ENCODE measurements around the gene EBI3. TPM values are rescaled to one million over a fixed set of nuclear protein-coding genes. Genes with fewer than 3 reads are reported as not detected.

The EBI3 gene
- total RNA-seq, 1 donor from 2014 or later, result not detected

DNA sequence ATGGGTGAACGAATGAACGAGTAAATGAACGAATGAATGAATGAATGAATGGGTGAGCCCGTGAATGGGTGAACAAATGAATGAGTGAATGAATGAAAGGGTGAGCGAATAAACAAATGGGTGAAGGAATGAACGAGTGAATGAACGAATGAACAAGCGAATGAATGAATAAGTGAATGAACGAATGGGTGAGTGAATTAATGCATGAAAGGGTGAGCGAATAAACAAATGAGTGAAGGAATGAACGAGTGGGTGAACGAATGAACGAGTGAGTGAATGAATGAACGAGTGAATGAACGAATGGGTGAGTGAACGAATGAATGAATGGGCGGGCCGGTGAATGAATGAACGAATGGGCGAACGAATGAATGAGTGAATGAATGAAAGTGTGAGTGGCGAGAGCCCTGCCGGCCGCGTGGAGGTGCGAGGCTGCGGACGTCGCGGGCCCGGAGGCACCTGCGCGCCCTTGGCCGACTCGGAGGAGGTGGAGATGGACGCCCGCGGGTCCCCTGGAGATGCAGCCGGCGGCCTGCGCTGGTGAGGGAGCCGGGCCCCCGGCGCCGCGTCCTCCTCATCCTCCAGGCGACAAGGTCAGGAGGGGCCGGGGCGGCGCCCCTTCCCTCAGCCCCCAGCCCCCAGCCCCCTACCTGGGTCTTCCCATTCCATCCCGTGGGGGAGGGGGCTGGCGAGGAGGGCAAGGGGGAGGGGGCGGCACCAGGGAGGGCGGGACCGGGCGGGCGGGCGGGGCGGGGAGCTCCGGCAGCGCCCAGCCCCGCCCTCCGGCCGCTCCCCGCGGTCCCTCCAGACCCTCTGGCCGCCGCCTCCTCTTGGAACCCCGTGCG lies 31.5 kb upstream of the EBI3 start:
- Histone ChIP-seq H3K9me3 (no peaks in the 10 kb centered on the region), H3K27me3 (peaks cover 3% of the 10 kb centered on the region), H3K4me1 (no peaks in the 10 kb centered on the region), H3K36me3 (no peaks in the 10 kb centered on the region), H3K27ac (no peak overlapping the region), H3K4me3 (no peak overlapping the region)
- no peak for DNase-seq (ENCODE audit: extremely low spot score in 2 of 2)
- no peak for TF ChIP-seq POLR2A (IDR thresholded peaks at IDR 0.05)
- no peak for TF ChIP-seq POLR2AphosphoS5 (IDR thresholded peaks at IDR 0.05; ENCODE audit: insufficient read depth in 1 of 2, low read depth in 1 of 2)
- TF ChIP-seq, protein P1, sequence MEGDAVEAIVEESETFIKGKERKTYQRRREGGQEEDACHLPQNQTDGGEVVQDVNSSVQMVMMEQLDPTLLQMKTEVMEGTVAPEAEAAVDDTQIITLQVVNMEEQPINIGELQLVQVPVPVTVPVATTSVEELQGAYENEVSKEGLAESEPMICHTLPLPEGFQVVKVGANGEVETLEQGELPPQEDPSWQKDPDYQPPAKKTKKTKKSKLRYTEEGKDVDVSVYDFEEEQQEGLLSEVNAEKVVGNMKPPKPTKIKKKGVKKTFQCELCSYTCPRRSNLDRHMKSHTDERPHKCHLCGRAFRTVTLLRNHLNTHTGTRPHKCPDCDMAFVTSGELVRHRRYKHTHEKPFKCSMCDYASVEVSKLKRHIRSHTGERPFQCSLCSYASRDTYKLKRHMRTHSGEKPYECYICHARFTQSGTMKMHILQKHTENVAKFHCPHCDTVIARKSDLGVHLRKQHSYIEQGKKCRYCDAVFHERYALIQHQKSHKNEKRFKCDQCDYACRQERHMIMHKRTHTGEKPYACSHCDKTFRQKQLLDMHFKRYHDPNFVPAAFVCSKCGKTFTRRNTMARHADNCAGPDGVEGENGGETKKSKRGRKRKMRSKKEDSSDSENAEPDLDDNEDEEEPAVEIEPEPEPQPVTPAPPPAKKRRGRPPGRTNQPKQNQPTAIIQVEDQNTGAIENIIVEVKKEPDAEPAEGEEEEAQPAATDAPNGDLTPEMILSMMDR (IDR thresholded peaks at IDR 0.05), result no peak
- intact Hi-C loops (cut with DNase I), result no loop called here

DNA sequence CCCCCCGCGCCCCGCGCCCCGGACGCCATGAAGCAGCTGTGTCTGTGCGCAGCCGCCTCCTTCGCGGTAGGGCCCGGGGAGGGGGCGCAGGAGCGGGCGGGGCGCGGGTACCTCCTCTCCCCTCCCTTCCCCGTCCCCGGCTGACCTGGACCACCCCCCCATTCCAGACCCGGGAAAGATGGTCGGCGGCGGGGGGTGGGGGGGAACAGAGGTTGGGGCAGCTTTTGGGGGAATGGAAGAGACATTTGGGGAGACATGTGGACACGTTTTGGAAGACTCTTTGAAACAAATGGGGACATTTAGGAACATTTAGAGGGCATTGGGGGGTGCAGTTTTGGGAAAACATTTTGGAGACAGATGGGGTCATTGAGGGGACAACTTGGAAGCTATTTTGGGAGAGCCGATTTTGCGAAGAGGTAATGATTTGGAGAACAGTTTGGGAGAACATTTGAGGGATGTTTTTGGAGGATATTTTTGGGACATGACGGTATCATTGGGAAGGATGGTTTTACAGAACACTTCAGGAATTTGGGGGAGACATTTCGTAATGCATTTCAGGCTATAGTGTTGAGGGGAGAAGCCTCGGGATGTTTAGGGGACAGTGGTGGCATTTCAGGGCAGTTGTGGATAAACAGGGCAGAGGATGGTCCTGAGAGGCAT lies 30.7 kb upstream of the EBI3 start:
- Histone ChIP-seq H3K4me1 (no peaks in the 10 kb centered on the region), H3K4me3 (no peak overlapping the region), H3K9me3 (no peaks in the 10 kb centered on the region), H3K36me3 (no peaks in the 10 kb centered on the region), H3K27ac (no peak overlapping the region), H3K27me3 (peaks cover 3% of the 10 kb centered on the region)
- no peak for DNase-seq (ENCODE audit: extremely low spot score in 2 of 2)
- intact Hi-C loops (cut with DNase I), result no loop called here
- TF ChIP-seq POLR2AphosphoS5 (IDR thresholded peaks at IDR 0.05; ENCODE audit: insufficient read depth in 1 of 2, low read depth in 1 of 2) (no peak), POLR2A (IDR thresholded peaks at IDR 0.05) (no peak)
- TF ChIP-seq, protein P1 (IDR thresholded peaks at IDR 0.05), result no peak

DNA sequence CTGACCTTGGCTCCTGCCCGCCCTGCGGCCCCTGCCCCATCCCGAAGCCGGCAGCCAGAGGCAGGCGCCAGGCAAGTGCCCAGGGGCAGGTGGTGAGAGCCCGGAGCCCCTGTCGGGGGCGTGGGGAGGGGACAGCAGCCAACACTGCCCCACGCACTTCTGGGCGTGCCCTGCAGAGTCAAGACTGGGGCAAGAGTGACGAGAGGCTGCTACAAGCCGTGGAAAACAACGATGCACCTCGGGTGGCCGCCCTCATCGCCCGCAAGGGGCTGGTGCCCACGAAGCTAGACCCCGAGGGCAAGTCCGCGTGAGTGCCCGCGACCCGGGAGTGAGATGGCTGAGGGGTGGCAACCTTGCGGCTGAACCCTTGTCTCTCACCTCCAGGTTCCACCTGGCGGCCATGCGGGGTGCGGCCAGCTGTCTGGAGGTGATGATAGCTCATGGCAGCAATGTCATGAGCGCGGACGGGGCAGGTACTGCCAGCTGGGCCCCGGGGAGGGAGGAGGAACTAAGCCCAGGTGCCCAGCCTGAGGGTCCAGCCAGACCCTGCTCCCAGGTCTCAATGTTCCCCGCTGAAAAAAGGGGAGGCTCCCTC lies 29.5 kb upstream of the EBI3 start:
- no peak overlapping the region for H3K27ac ChIP-seq
- no peak for DNase-seq (ENCODE audit: extremely low spot score in 2 of 2)
- intact Hi-C loops (cut with DNase I), result loop anchor here (10.0 kb wide), 1 partner anchor 215 kb away; the partner anchor contains the start of gene EEF2
- H3K36me3 ChIP-seq, result no peaks in the 10 kb centered on the region
- TF ChIP-seq POLR2A (IDR thresholded peaks at IDR 0.05) (no peak), POLR2AphosphoS5 (IDR thresholded peaks at IDR 0.05; ENCODE audit: insufficient read depth in 1 of 2, low read depth in 1 of 2) (no peak)
- TF ChIP-seq, protein P1 (IDR thresholded peaks at IDR 0.05), result no peak
- no peaks in the 10 kb centered on the region for H3K9me3 ChIP-seq
- H3K4me3 ChIP-seq, result no peak overlapping the region
- peaks cover 3% of the 10 kb centered on the region for H3K4me1 ChIP-seq
- H3K27me3 ChIP-seq, result peaks cover 3% of the 10 kb centered on the region

DNA sequence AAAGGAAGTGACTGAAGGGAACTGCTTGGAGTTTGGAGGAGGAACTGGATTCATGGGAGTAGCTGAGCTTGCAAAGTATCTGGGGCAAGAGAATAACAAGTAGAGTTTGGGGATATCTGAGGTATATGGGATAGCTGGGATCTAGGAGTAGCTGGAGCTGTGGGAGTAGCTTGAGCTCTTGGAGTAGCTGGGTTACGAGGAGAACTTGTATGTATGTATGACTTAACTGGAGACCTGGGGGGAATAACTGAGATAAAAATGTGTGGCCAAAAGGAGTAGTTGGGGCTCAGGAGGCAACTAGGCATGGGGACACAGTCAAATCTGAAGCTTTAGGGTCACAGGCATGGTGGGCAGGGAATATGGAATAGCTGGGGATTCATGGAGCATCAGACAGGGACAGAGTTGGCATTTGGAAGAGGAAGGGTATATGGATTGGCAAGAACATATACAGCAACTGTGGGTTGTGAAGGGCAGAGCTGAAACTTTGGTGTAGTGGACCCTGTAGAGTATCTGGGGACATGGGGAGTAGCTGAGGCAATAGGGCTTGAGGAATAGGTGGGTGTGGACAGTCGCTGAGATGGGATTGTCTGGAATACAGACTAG lies 28.3 kb upstream of the EBI3 start:
- peaks cover 3% of the 10 kb centered on the region for H3K27me3 ChIP-seq

More for the DNA sequence above, 28.3 kb upstream of the EBI3 start:
- Histone ChIP-seq H3K4me3 (no peak overlapping the region), H3K4me1 (peaks cover 5% of the 10 kb centered on the region), H3K27ac (no peak overlapping the region), H3K36me3 (no peaks in the 10 kb centered on the region), H3K9me3 (no peaks in the 10 kb centered on the region)
- TF ChIP-seq POLR2AphosphoS5 (IDR thresholded peaks at IDR 0.05; ENCODE audit: insufficient read depth in 1 of 2, low read depth in 1 of 2) (no peak), POLR2A (IDR thresholded peaks at IDR 0.05) (no peak)
- TF ChIP-seq, protein P1 (IDR thresholded peaks at IDR 0.05), result no peak
- no peak for DNase-seq (ENCODE audit: extremely low spot score in 2 of 2)
- intact Hi-C loops (cut with DNase I), result loop anchor here (10.0 kb wide), 1 partner anchor 216 kb away; the partner anchor contains the start of gene EEF2

All from vagina (tissue), 2 donors.